ENCODE results near the gene IGFBP7. TPM values are rescaled to one million over a fixed set of nuclear protein-coding genes. Genes with fewer than 3 reads are reported as not detected.

IGFBP7 gene
- total and polyA plus RNA-seq, 8 donors = 49.4 to 324 (median 152) TPM

- Histone ChIP-seq H3K27me3 (no peaks in the 10 kb centered on the region), H3K36me3 (no peaks in the 10 kb centered on the region), H3K27ac (no peak overlapping the region), H3K4me3 (no peak overlapping the region), H3K4me1 (no peaks in the 10 kb centered on the region), H3K9me3 (no peaks in the 10 kb centered on the region)
- FAIRE-seq (no peak), DNase-seq (no peak), ATAC-seq (no peak)
- whole genome bisulfite sequencing, 2 donors = 59 to 76% methylated on average over 3 of the region's 3 CpGs
- TF ChIP-seq CTCF (IDR thresholded peaks at IDR 0.05) = no peak
- intact Hi-C loops (cut with DNase I) = no loop called here
Observed at GRCh38 chr4:57153207-57153606, 43.0 kb upstream of the IGFBP7 start.

GRCh38 chr4:57151481-57151880, 41.3 kb upstream of the IGFBP7 start:
- FAIRE-seq = no peak
- intact Hi-C loops (cut with DNase I) = no loop called here
- WGBS, 2 donors = 69 to 71% methylated on average over 8 of the region's 8 CpGs

GRCh38 chr4:57149833-57150232, 39.6 kb upstream of the IGFBP7 start:
- H3K4me3 ChIP-seq = no peak overlapping the region
- FAIRE-seq = no peak
- WGBS, 2 donors = 11 to 14% methylated on average over 2 of the region's 2 CpGs
- no peaks in the 10 kb centered on the region for H3K4me1 ChIP-seq
- TF ChIP-seq CTCF (IDR thresholded peaks at IDR 0.05) = no peak
- DNase-seq = no peak
- H3K36me3 ChIP-seq = no peaks in the 10 kb centered on the region
- H3K9me3 ChIP-seq = no peaks in the 10 kb centered on the region
- H3K27ac ChIP-seq = no peak overlapping the region
- ATAC-seq = no peak
- intact Hi-C loops (cut with DNase I) = no loop called here
- H3K27me3 ChIP-seq = no peaks in the 10 kb centered on the region

More at GRCh38 chr4:57151481-57151880, 41.3 kb upstream of the IGFBP7 start:
- ATAC-seq (no peak), DNase-seq (no peak)
- TF ChIP-seq CTCF (IDR thresholded peaks at IDR 0.05) = no peak
- Histone ChIP-seq H3K27me3 (no peaks in the 10 kb centered on the region), H3K9me3 (no peaks in the 10 kb centered on the region), H3K4me1 (no peaks in the 10 kb centered on the region), H3K4me3 (no peak overlapping the region), H3K36me3 (no peaks in the 10 kb centered on the region), H3K27ac (no peak overlapping the region)

- no peaks in the 10 kb centered on the region for H3K27me3 ChIP-seq
- peak in 3 of 4 donors; percentile 46 to 77 (median 70) for ATAC-seq
- H3K9me3 ChIP-seq = no peaks in the 10 kb centered on the region
- H3K4me1 ChIP-seq = no peaks in the 10 kb centered on the region
- H3K4me3 ChIP-seq = no peak overlapping the region
- intact Hi-C loops (cut with DNase I) = no loop called here
- no peaks in the 10 kb centered on the region for H3K36me3 ChIP-seq
- DNase-seq = no peak
- H3K27ac ChIP-seq = no peak overlapping the region
- no peak for FAIRE-seq
- 30 to 33% methylated on average over 1 of the region's 1 CpG for WGBS, 2 donors
- no peak for TF ChIP-seq CTCF (IDR thresholded peaks at IDR 0.05)
Observed at GRCh38 chr4:57148831-57149505, 38.8 kb upstream of the IGFBP7 start.

- no peak for DNase-seq
- Histone ChIP-seq H3K36me3 (no peaks in the 10 kb centered on the region), H3K4me1 (no peaks in the 10 kb centered on the region), H3K27ac (no peak overlapping the region), H3K4me3 (no peak overlapping the region), H3K9me3 (no peaks in the 10 kb centered on the region), H3K27me3 (no peaks in the 10 kb centered on the region)
- FAIRE-seq = no peak
- WGBS, 2 donors = 97% methylated on average over 1 of the region's 1 CpG
- TF ChIP-seq CTCF (IDR thresholded peaks at IDR 0.05) = no peak
- intact Hi-C loops (cut with DNase I) = no loop called here
- no peak for ATAC-seq
Observed at GRCh38 chr4:57148177-57148576, 38.0 kb upstream of the IGFBP7 start.

Data from pancreas (tissue), 10 donors.